H1 (cell line): ENCODE measurements around the gene LRRC25. TPM values are rescaled to one million over a fixed set of nuclear protein-coding genes. Genes with fewer than 3 reads are reported as not detected.

Experiments
- BRCA1 ChIP-seq: IDR thresholded peaks from 2 replicates; pipeline ENCODE4 v1.6.1; 2012; ENCODE audit warnings: low read depth, low read length, improper control_type of control experiment
- CHD2 ChIP-seq: IDR thresholded peaks from 2 replicates; pipeline ENCODE4 v1.6.1; 2012; ENCODE audit warnings: low read length, improper control_type of control experiment
- CHD7 ChIP-seq: fragments of 300-600 bp; sonication (generic); IDR thresholded peaks from 2 replicates; pipeline ENCODE4 v1.7.1; 2012; ENCODE audit warnings: low read length, moderate library complexity, mild to moderate bottlenecking, inconsistent platforms; ENCODE audit not compliant: insufficient replicate concordance
- EGR1 ChIP-seq: IDR thresholded peaks from 2 replicates; pipeline ENCODE4 v1.6.1; 2011; ENCODE audit warnings: low read depth, low read length, borderline replicate concordance
- GTF2F1 ChIP-seq: IDR thresholded peaks from 2 replicates; pipeline ENCODE4 v1.6.1; 2012; ENCODE audit warnings: low read depth, low read length, improper control_type of control experiment, borderline replicate concordance
- SIX5 ChIP-seq: IDR thresholded peaks from 2 replicates; pipeline ENCODE4 v1.6.1; 2011; ENCODE audit warnings: mild to moderate bottlenecking, low read depth, low read length
- polyA plus RNA-seq, 7 experiments: library from polyadenylated mRNA; depleted of rRNA in 3 of 7; stranded (reverse) in 5 of 7; unstranded in 2 of 7; fragments of >200 nt in 5 of 7; fragments of 200-250 nt in 2 of 7; gene quantifications; 1 replicate in 5 of 7; 2 replicates in 1 of 7; 4 replicates in 1 of 7; pipeline versions ENCODE4 v1.2.1 to v1.2.3, GENCODE V29; 2011 to 2013; ENCODE audit warnings: missing spikeins in 2 of 7, mixed read lengths in 2 of 7
- total RNA-seq: library from RNA; stranded (reverse); fragmentation: NEBNext Ultra II Directional; extraction: Animal tissue kit (Norgen Biotek cat#: 25700); gene quantifications from 2 replicates; pipeline ENCODE4 v1.2.1, GENCODE V29; 2021

The LRRC25 gene
- total and polyA plus RNA-seq, 2 of the 8 experiments (the other 6 are each of a cell fraction or from before 2014, with no cell fraction given): 0.20 to 0.41 TPM

- TF ChIP-seq CHD7 (no peak), BRCA1 (no peak), CHD2 (no peak), EGR1 (no peak), GTF2F1 (no peak), SIX5 (no peak)
Observed at GRCh38 chr19:18415178-18415867, 17.9 kb upstream of the LRRC25 start (continued).
